ENCODE data around the gene HES2.
"Not testable (repeated sequence)": the region's sequence is repeated elsewhere in the genome, so short reads cannot be mapped to it uniquely, and the experiment has no call there.

DNA sequence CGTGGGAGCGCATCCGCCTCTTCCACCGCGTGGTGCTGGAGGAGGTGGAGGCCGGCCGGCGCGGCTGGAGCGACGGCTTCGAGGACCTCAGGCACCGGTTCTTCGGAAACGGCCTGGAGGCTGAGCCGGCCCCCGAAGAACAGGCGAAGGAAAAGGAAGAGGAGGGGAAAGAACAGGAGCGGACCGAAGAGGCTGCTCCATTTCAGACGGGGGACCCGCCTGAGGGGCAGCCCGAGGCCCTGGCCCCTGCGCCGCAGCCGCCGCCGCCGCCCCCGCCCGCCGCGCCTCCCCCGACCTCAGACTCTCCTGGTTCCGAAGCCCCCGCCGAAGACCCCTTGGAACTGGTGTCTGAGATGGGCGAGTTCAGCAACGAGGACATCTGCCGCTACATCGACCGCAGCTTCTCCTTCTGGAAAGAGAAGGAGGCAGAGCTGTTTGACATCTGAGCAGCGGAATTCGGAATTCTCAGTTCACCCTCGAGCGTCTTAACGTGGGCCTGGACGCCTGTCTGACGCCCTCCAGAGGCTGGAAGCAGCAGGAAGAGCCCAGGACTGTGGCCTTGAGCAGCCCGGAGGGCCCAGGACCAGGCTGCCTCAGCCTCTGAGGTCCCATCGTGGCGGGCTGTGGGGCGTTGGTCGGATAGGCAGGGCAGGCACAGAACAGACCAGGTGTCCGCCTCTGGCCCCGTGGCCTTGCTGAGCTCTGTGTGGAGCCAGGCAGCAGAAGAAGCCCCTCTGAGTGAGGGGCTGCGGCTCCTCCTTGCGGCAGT, 36.2 kb upstream of the HES2 start:
- TF ChIP-seq, protein P1, sequence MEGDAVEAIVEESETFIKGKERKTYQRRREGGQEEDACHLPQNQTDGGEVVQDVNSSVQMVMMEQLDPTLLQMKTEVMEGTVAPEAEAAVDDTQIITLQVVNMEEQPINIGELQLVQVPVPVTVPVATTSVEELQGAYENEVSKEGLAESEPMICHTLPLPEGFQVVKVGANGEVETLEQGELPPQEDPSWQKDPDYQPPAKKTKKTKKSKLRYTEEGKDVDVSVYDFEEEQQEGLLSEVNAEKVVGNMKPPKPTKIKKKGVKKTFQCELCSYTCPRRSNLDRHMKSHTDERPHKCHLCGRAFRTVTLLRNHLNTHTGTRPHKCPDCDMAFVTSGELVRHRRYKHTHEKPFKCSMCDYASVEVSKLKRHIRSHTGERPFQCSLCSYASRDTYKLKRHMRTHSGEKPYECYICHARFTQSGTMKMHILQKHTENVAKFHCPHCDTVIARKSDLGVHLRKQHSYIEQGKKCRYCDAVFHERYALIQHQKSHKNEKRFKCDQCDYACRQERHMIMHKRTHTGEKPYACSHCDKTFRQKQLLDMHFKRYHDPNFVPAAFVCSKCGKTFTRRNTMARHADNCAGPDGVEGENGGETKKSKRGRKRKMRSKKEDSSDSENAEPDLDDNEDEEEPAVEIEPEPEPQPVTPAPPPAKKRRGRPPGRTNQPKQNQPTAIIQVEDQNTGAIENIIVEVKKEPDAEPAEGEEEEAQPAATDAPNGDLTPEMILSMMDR (IDR thresholded peaks at IDR 0.05), result not testable (repeated sequence)
- not testable (repeated sequence) for TF ChIP-seq EP300 (IDR thresholded peaks at IDR 0.05; ENCODE audit: low read depth); POLR2A (IDR thresholded peaks at IDR 0.05)

All from transverse colon (tissue), 3 donors.